DND-41 (cell line): ENCODE measurements around the gene RUNX1.
A peak's percentile ranks its signal among the peaks of the same experiment; 100 is the strongest.

Experiments
- ATAC-seq: fragments of 200-7000 bp; cut with Tn5 transposase; 3 replicates; pipeline ENCODE4 v1.9.1; 2021; ENCODE audit warnings: low read depth; ENCODE audit not compliant: insufficient read depth
- DNase-seq: peaks from one replicate; pipeline ENCODE4 v3.0.0-alpha.2; 2020
- H2AFZ ChIP-seq: 2 replicates; pipeline ENCODE4 v1.6.0; 2012; ENCODE audit warnings: low read depth, low read length
- H3K27ac ChIP-seq: 2 replicates; pipeline ENCODE4 v1.5.1; 2012; ENCODE audit warnings: low read length, inconsistent platforms
- H3K27me3 ChIP-seq: fragments of 200-600 bp; sonication (generic); 2 replicates; pipeline ENCODE4 v1.6.0; 2012; ENCODE audit warnings: low read length, mild to moderate bottlenecking, inconsistent platforms; ENCODE audit not compliant: insufficient read depth, poor library complexity
- H3K36me3 ChIP-seq: 2 replicates; pipeline ENCODE4 v1.5.1; 2012; ENCODE audit warnings: low read length, inconsistent platforms; ENCODE audit not compliant: insufficient read depth
- H3K4me1 ChIP-seq: 2 replicates; pipeline ENCODE4 v1.5.1; 2012; ENCODE audit warnings: mild to moderate bottlenecking, low read length; ENCODE audit not compliant: insufficient read depth
- H3K4me2 ChIP-seq: 2 replicates; pipeline ENCODE4 v1.6.0; 2012; ENCODE audit warnings: mild to moderate bottlenecking, moderate library complexity, low read length, inconsistent platforms; ENCODE audit not compliant: insufficient read depth
- H3K4me3 ChIP-seq, 2 experiments: fragments of 200-600 bp in 1 of 2; shearing (Covaris generic) in 1 of 2; 2 replicates each; pipeline ENCODE4 v1.5.1; 2012 to 2016; ENCODE audit warnings: inconsistent platforms in 2 of 2, low read length in 2 of 2, mild to moderate bottlenecking in 2 of 2, low read depth in 1 of 2, moderate library complexity in 1 of 2
- H3K79me2 ChIP-seq: 2 replicates; pipeline ENCODE4 v1.6.0; 2012; ENCODE audit warnings: low read length, inconsistent platforms; ENCODE audit not compliant: insufficient read depth
- H3K9ac ChIP-seq: 2 replicates; pipeline ENCODE4 v1.6.0; 2012; ENCODE audit warnings: low read depth, mild to moderate bottlenecking, inconsistent platforms, low read length, moderate library complexity
- H3K9me3 ChIP-seq: 2 replicates; pipeline ENCODE4 v1.5.1; 2012; ENCODE audit warnings: low read length, moderate library complexity, mild to moderate bottlenecking, inconsistent platforms; ENCODE audit not compliant: insufficient read depth, severe bottlenecking
- H4K20me1 ChIP-seq: 2 replicates; pipeline ENCODE4 v1.6.0; 2012; ENCODE audit warnings: low read length; ENCODE audit not compliant: insufficient read depth
- EZH2 ChIP-seq: IDR thresholded peaks from 3 replicates; pipeline ENCODE4 v1.6.1; 2012; ENCODE audit warnings: borderline replicate concordance, low read depth, mild to moderate bottlenecking, moderate library complexity, low read length, inconsistent platforms; ENCODE audit not compliant: severe bottlenecking
- TF ChIP-seq, protein P1 (sequence below): IDR thresholded peaks from 2 replicates; pipeline ENCODE4 v1.5.1; 2012; ENCODE audit warnings: borderline replicate concordance, low read length, moderate library complexity, mild to moderate bottlenecking; ENCODE audit not compliant: poor library complexity, severe bottlenecking; ENCODE audit errors: extremely low read depth

The RUNX1 gene

DNA sequence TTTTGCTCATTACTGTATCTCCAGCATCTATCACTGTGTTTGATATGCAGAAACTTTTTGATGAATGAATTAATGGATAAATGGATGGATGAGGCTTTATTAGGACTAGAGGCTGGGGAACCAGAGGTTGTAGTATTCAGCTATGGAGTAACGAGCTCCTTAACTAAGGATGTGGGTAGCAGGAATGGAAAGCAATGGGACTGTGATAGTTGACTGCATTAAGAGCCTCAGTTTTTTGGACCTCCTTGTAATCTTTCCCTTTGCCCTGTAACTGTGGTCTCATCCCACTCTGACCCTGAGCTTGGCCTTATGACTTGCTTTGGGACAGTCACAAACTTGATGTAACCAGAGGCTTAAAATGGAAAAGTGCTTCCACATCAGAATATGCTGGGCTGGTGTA is 9.0 kb upstream of the RUNX1 start:
- H3K9ac ChIP-seq: no peak overlapping the region
- no peaks in the 10 kb centered on the region for H4K20me1 ChIP-seq
- no peaks in the 10 kb centered on the region for H3K79me2 ChIP-seq
- no peak overlapping the region for H3K27ac ChIP-seq
- TF ChIP-seq, protein P1, sequence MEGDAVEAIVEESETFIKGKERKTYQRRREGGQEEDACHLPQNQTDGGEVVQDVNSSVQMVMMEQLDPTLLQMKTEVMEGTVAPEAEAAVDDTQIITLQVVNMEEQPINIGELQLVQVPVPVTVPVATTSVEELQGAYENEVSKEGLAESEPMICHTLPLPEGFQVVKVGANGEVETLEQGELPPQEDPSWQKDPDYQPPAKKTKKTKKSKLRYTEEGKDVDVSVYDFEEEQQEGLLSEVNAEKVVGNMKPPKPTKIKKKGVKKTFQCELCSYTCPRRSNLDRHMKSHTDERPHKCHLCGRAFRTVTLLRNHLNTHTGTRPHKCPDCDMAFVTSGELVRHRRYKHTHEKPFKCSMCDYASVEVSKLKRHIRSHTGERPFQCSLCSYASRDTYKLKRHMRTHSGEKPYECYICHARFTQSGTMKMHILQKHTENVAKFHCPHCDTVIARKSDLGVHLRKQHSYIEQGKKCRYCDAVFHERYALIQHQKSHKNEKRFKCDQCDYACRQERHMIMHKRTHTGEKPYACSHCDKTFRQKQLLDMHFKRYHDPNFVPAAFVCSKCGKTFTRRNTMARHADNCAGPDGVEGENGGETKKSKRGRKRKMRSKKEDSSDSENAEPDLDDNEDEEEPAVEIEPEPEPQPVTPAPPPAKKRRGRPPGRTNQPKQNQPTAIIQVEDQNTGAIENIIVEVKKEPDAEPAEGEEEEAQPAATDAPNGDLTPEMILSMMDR: no peak
- TF ChIP-seq EZH2: no peak
- H3K36me3 ChIP-seq: no peaks in the 10 kb centered on the region
- no peaks in the 10 kb centered on the region for H3K27me3 ChIP-seq
- no peaks in the 10 kb centered on the region for H3K9me3 ChIP-seq
- H3K4me1 ChIP-seq: peaks cover 16% of the 10 kb centered on the region
- H3K4me3 ChIP-seq: no peak overlapping the region
- no peak for DNase-seq
- H2AFZ ChIP-seq: no peak overlapping the region
- no peak for ATAC-seq
- H3K4me2 ChIP-seq: no peak overlapping the region

DNA sequence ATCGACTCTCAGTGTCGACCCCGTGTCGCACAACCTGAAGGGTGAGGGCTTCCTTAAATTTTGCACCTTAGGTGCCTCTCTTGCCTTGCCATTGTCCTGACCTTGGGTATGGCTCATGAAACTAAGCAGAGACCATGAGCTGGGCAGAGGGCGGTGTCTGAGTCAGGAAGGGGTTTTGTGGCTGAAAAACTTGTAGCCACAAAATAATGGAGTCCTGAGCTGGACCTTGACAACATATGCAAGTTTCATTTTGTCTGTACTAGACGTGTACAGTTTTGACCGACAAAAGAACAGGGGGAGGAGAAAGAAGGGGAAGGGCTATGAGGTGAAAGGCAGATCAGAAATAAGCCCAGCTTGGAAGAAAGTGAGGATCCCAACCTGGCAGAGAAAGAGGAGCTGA is 8.3 kb upstream of the RUNX1 start:
- Histone ChIP-seq H3K9ac (no peak overlapping the region), H3K79me2 (no peaks in the 10 kb centered on the region), H3K36me3 (no peaks in the 10 kb centered on the region), H3K4me1 (peaks cover 21% of the 10 kb centered on the region), H4K20me1 (no peaks in the 10 kb centered on the region), H3K27ac (no peak overlapping the region), H3K27me3 (no peaks in the 10 kb centered on the region), H3K4me2 (no peak overlapping the region), H3K4me3 (no peak overlapping the region), H3K9me3 (no peaks in the 10 kb centered on the region), H2AFZ (no peak overlapping the region)
- DNase-seq (no peak), ATAC-seq (no peak)
- TF ChIP-seq, protein P1: no peak

DNA sequence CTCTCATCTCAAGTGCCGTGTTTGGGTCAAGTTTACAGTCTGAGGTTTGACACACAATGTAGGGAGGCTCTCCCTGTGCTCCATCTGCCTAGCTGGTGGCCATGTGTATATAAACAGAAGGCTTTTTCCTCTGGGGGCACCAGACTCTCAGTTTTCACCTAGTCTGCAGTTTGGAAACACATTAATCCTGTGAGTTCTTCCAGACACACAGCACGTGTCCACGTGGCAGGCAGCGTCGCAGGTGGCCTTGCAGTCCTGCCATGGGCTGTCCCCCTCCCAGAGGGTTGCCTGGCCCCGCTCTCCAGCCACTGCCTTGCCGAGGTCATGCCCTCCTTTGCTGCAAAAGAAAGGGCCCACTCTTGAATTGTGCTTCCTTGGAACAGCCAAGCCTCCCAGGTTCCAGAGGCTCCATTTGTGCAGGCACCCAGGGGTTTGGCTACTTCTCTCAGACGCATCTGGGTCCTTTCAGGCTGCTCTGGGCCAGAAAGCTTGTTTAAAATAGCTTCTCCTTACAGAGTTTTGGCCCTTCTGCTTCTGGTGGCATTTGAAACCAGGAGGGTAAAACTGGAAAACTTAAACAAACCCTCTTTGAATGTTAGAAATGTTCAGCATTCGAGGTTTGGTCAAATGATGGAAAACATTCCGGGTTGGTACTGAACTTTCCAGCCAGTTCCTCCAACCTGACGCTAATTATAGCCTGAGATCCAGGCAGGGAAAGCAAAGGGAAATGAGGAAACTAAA is 4.4 kb upstream of the RUNX1 start:
- no peaks in the 10 kb centered on the region for H3K27me3 ChIP-seq
- no peak overlapping the region for H3K4me3 ChIP-seq
- H4K20me1 ChIP-seq: no peaks in the 10 kb centered on the region
- peaks cover 42% of the 10 kb centered on the region for H3K4me1 ChIP-seq
- DNase-seq: no peak
- no peaks in the 10 kb centered on the region for H3K36me3 ChIP-seq
- no peak overlapping the region for H3K9ac ChIP-seq
- no peak for ATAC-seq
- peaks cover 25% of the 10 kb centered on the region for H3K79me2 ChIP-seq
- TF ChIP-seq EZH2: no peak
- TF ChIP-seq, protein P1: peak; percentile 41
- no peak overlapping the region for H2AFZ ChIP-seq
- peak overlapping the region; percentile 22; the same call in 1 of the 2 replicates for H3K27ac ChIP-seq
- H3K4me2 ChIP-seq: no peak overlapping the region
- no peaks in the 10 kb centered on the region for H3K9me3 ChIP-seq
